ENCODE results near the gene TMOD1.

GRCh38 chr9:97571664-97572063 is 70.2 kb downstream of the TMOD1 start:
- no peak for TF ChIP-seq EP300 (IDR thresholded peaks at IDR 0.05)
- TF ChIP-seq, protein P1, sequence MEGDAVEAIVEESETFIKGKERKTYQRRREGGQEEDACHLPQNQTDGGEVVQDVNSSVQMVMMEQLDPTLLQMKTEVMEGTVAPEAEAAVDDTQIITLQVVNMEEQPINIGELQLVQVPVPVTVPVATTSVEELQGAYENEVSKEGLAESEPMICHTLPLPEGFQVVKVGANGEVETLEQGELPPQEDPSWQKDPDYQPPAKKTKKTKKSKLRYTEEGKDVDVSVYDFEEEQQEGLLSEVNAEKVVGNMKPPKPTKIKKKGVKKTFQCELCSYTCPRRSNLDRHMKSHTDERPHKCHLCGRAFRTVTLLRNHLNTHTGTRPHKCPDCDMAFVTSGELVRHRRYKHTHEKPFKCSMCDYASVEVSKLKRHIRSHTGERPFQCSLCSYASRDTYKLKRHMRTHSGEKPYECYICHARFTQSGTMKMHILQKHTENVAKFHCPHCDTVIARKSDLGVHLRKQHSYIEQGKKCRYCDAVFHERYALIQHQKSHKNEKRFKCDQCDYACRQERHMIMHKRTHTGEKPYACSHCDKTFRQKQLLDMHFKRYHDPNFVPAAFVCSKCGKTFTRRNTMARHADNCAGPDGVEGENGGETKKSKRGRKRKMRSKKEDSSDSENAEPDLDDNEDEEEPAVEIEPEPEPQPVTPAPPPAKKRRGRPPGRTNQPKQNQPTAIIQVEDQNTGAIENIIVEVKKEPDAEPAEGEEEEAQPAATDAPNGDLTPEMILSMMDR (IDR thresholded peaks at IDR 0.05), result no peak
- no peak for TF ChIP-seq POLR2A (IDR thresholded peaks at IDR 0.05)
